NT2/D1 (cell line): ENCODE results near the gene GPR132.

Experiments used
- DNase-seq: peaks from one replicate; pipeline ENCODE4 v3.0.0-alpha.2; 2011; ENCODE audit warnings: low read depth, low spot score
- H3K27me3 ChIP-seq: 2 replicates; pipeline ENCODE4 v1.6.0; 2011; ENCODE audit warnings: mild to moderate bottlenecking; ENCODE audit not compliant: insufficient read length, insufficient read depth
- H3K36me3 ChIP-seq: 2 replicates; pipeline ENCODE4 v1.6.1; 2011; ENCODE audit warnings: mild to moderate bottlenecking, low read length, mixed read lengths; ENCODE audit not compliant: insufficient read depth, insufficient read length
- H3K4me1 ChIP-seq: 2 replicates; pipeline ENCODE4 v1.5.1; 2011; ENCODE audit not compliant: insufficient read depth, insufficient read length
- H3K4me3 ChIP-seq: 2 replicates; pipeline ENCODE4 v1.5.1; 2011; ENCODE audit warnings: low read depth; ENCODE audit not compliant: insufficient read length
- H3K9ac ChIP-seq: 2 replicates; pipeline ENCODE4 v1.6.0; 2011; ENCODE audit warnings: low read depth; ENCODE audit not compliant: insufficient read length
- H3K9me3 ChIP-seq: 2 replicates; pipeline ENCODE4 v1.5.1; 2011; ENCODE audit warnings: mild to moderate bottlenecking, low read length; ENCODE audit not compliant: insufficient read depth
- SUZ12 ChIP-seq: IDR thresholded peaks from 2 replicates; pipeline ENCODE4 v1.6.1; 2011; ENCODE audit not compliant: insufficient read length, insufficient read depth; ENCODE audit errors: extremely low read depth
- YY1 ChIP-seq: IDR thresholded peaks from 2 replicates; pipeline ENCODE4 v1.6.1; 2011; ENCODE audit not compliant: insufficient read length, insufficient read depth
- ZNF274 ChIP-seq: IDR thresholded peaks from 2 replicates; pipeline ENCODE4 v1.6.1; 2011; ENCODE audit warnings: mild to moderate bottlenecking, low read depth, low read length

The GPR132 gene

DNA sequence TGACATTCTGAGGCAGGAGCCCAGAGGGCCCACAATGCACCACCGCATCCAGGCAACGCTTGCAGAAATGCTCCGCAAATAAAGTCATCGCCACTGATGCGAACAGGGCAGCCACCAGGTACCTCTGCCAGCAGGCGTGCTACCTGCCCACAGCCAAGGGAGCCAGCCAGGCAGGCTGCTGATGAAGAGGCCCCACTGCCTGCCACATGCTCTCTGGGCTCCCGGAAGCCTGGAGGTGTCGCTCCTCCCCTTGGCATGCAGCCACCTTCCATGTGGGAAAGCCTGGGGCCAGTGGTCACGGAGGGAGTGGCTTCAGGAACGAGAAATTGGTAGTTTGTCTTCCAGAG, 14.7 kb downstream of the GPR132 start:
- Histone ChIP-seq H3K4me1 (peaks cover 4% of the 10 kb centered on the region), H3K9ac (no peak overlapping the region), H3K4me3 (no peak overlapping the region), H3K9me3 (no peaks in the 10 kb centered on the region), H3K27me3 (no peaks in the 10 kb centered on the region), H3K36me3 (no peaks in the 10 kb centered on the region)
- no peak for DNase-seq
- TF ChIP-seq YY1, result no peak
- TF ChIP-seq ZNF274, result no peak
- no peak for TF ChIP-seq SUZ12

DNA sequence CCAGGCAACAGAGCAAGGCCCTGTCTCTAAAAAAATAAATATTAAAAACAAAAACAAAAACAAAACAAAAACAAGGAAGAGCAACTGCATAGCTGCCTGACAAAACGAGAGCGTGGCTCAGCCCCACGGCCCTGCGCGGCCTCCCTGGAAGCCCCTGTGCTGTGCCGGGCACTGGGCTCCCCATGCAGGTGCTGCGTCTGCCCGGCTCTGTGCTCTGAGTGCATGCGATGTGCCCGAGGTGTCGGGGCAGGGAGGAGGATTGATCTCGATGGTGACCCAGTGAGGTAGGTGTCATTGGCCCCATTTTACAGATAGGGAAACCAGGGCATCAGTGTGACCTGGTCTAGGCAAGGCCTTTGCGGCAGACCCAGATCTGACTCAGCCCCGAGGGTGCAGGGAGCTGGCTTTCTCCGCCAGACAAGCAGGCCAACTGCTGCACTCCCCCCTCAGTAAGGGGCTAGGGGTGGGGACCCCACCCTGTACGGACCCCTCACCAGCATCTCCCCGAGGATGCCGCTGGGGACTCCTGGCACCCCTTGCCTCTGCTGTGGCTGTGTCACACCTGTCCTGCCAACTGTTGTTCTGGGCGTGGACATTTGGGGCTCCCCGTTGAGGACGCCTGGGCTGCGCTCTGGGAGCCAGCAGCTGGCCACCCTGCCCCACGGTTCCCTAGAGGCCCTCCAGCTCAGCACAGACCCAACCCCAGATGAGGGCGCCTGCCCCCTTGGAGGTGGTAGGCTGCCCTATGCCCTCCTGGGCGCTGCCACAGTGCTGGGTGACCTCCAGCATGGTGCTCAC, 15.3 kb downstream of the GPR132 start:
- TF ChIP-seq YY1, result no peak
- TF ChIP-seq SUZ12, result no peak
- no peak for TF ChIP-seq ZNF274
- Histone ChIP-seq H3K36me3 (no peaks in the 10 kb centered on the region), H3K9me3 (no peaks in the 10 kb centered on the region), H3K9ac (no peak overlapping the region), H3K27me3 (no peaks in the 10 kb centered on the region), H3K4me3 (no peak overlapping the region), H3K4me1 (peaks cover 4% of the 10 kb centered on the region)
- no peak for DNase-seq

- Histone ChIP-seq H3K27me3 (no peaks in the 10 kb centered on the region), H3K9ac (no peak overlapping the region), H3K4me3 (no peak overlapping the region), H3K9me3 (no peaks in the 10 kb centered on the region), H3K36me3 (no peaks in the 10 kb centered on the region), H3K4me1 (peaks cover 8% of the 10 kb centered on the region)
- no peak for DNase-seq
- TF ChIP-seq ZNF274, result no peak
- TF ChIP-seq SUZ12, result no peak
- TF ChIP-seq YY1, result no peak
Observed at GRCh38 chr14:105047283-105048016, 17.8 kb downstream of the GPR132 start.

- Histone ChIP-seq H3K4me3 (no peak overlapping the region), H3K36me3 (no peaks in the 10 kb centered on the region), H3K9ac (no peak overlapping the region), H3K4me1 (peaks cover 9% of the 10 kb centered on the region), H3K9me3 (no peaks in the 10 kb centered on the region), H3K27me3 (no peaks in the 10 kb centered on the region)
- no peak for DNase-seq
- TF ChIP-seq SUZ12 (no peak), ZNF274 (no peak), YY1 (no peak)
Observed at GRCh38 chr14:105046891-105047282, 18.3 kb downstream of the GPR132 start.

DNA sequence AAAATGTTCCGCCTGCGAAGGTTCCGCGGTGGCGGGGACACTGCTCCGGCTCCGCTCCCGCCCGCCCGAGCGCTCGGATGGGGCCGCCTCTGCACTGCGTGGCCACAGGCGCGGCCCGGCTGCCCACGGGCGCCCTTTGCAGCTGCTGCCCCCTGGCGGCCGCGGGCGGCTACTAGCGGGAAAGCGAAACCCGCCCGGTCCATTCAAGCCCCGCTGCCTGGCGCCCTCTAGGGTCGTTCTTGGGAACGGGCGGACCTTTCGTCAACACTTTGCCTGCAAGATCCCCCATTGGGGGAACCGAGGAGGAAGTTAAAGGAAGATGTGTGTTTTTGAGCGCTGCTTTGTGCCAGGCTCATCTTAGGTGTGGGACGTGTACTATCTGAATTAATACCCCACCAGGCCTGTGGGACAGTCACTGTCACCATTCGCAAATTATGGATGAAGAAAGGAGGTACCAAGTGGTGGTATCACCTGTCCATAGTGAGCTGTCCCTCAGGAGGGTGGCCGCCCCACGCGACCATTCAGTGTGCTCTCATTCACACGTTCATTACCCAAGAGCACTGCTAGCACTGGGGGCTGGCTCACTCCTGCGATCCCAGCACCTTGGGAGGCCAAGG, 19.4 kb downstream of the GPR132 start:
- Histone ChIP-seq H3K4me1 (peaks cover 9% of the 10 kb centered on the region), H3K9me3 (no peaks in the 10 kb centered on the region), H3K27me3 (no peaks in the 10 kb centered on the region), H3K9ac (no peak overlapping the region), H3K36me3 (no peaks in the 10 kb centered on the region), H3K4me3 (no peak overlapping the region)
- TF ChIP-seq YY1, result no peak
- TF ChIP-seq ZNF274, result no peak
- TF ChIP-seq SUZ12, result no peak
- DNase-seq, result peak; percentile 63

- Histone ChIP-seq H3K4me1 (peaks cover 9% of the 10 kb centered on the region), H3K27me3 (no peaks in the 10 kb centered on the region), H3K9ac (no peak overlapping the region), H3K4me3 (no peak overlapping the region), H3K36me3 (no peaks in the 10 kb centered on the region), H3K9me3 (no peaks in the 10 kb centered on the region)
- no peak for TF ChIP-seq YY1
- TF ChIP-seq ZNF274, result no peak
- TF ChIP-seq SUZ12, result no peak
- DNase-seq, result no peak
Observed at GRCh38 chr14:105043641-105044040, 21.6 kb downstream of the GPR132 start.

DNA sequence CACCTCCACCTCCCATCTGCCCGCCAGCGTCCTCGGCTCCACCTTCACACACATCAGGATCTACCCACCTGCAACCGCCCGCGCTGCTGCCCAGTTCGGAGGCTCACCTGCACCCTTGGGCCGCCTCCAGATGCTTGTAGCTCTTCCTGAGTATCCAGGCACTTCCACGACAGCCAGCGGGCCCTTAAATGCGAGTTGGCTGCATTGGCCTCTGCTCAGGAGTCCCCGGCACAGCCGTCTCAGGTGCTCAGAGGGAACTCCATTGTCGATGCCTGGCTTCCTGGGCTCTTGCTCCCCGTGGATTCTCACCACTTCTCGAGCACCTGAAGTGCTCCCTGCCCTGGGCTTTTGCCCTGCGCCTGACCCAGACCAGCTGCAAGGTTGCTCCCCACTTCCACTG, 22.4 kb downstream of the GPR132 start:
- Histone ChIP-seq H3K4me1 (peaks cover 9% of the 10 kb centered on the region), H3K9me3 (no peaks in the 10 kb centered on the region), H3K9ac (no peak overlapping the region), H3K4me3 (no peak overlapping the region), H3K36me3 (no peaks in the 10 kb centered on the region), H3K27me3 (no peaks in the 10 kb centered on the region)
- no peak for DNase-seq
- TF ChIP-seq YY1 (no peak), SUZ12 (no peak), ZNF274 (no peak)
